Adrenal gland (tissue), 12 donors: ENCODE data around the gene PDGFC. TPM values are rescaled to one million over a fixed set of nuclear protein-coding genes. Genes with fewer than 3 reads are reported as not detected.

ENCODE experiments used
- DNase-seq, 7 donors: peaks; one replicate each; pipeline ENCODE4 v3.0.0-alpha.2; 2019 to 2020
- H3K27ac ChIP-seq, 5 donors: fragments of 200-600 bp; sonication (generic) in 4 of 5; 1 replicate in 3 of 5; 2 replicates in 2 of 5; pipeline versions ENCODE4 v1.5.1 to v1.8.0; 2016 to 2020; ENCODE audit warnings: mild to moderate bottlenecking in 1 of 5
- H3K27me3 ChIP-seq: fragments of 200-600 bp; 2 replicates; pipeline ENCODE4 v1.8.0; 2021
- H3K36me3 ChIP-seq, 2 donors: fragments of 200-600 bp; replicated peaks in 1 of 2; 1 replicate in 1 of 2; 2 replicates in 1 of 2; pipeline versions ENCODE4 v1.5.1 to v1.8.0; 2018 to 2022
- H3K4me1 ChIP-seq, 2 donors: fragments of 200-600 bp; replicated peaks in 1 of 2; 1 replicate in 1 of 2; 2 replicates in 1 of 2; pipeline versions ENCODE4 v1.5.1 to v1.8.0; 2018 to 2021
- H3K4me3 ChIP-seq, 4 donors: fragments of 200-600 bp; sonication (generic) in 3 of 4; one replicate each; pipeline ENCODE4 v1.5.1; 2016 to 2018
- H3K9me3 ChIP-seq, 3 donors: fragments of 200-600 bp; sonication (generic) in 1 of 3; replicated peaks in 1 of 3; 1 replicate in 2 of 3; 2 replicates in 1 of 3; pipeline versions ENCODE4 v1.5.1 to v1.8.0; 2016 to 2021
- CTCF ChIP-seq, 6 experiments: fragments of 450-650 bp in 4 of 6; fragments of 200-600 bp in 2 of 6; sonication (generic) in 1 of 6; IDR thresholded peaks; 1 replicate in 5 of 6; 2 replicates in 1 of 6; pipeline versions ENCODE4 v1.5.1 to v1.8.0; 2016 to 2021; ENCODE audit warnings: antibody characterized with exemption in 6 of 6, mild to moderate bottlenecking in 2 of 6, moderate library complexity in 1 of 6
- POLR2A ChIP-seq, 2 donors: fragments of 450-650 bp; IDR thresholded peaks; one replicate each; pipeline ENCODE4 v1.6.1; 2017; ENCODE audit warnings: antibody characterized with exemption in 2 of 2, mild to moderate bottlenecking in 2 of 2, moderate library complexity in 1 of 2
- WGBS, 4 donors: extraction: QIAGEN DNeasy Blood & Tissue Kit in 2 of 4; methylation state at CpG; one replicate each; pipeline versions ENCODE4 v1.1.5 to v1.1.7; 2013 to 2017; 5-methylcytosine and 5-hydroxymethylcytosine counted together
- intact Hi-C, 2 donors: fragments of 100-400 bp; cut with DNase I; formaldehyde crosslinking; loops; one replicate each; pipeline versions ENCODE4 v1.14.1 to v1.15.0; 2022 to 2023
- polyA plus RNA-seq, 3 donors: library from polyadenylated mRNA; stranded (reverse); fragments of 200-250 nt in 2 of 3; fragments of 350-450 nt in 1 of 3; fragmentation: Illumina TruSeq in 1 of 3; extraction: RNeasy Lipid Tissue Mini Kit (QIAGEN cat#74804) in 1 of 3; gene quantifications; one replicate each; pipeline ENCODE4 v1.2.3, GENCODE V29; 2013 to 2014
- total RNA-seq, 9 donors: library from RNA; depleted of rRNA in 4 of 9; stranded (reverse); fragments of >200 nt in 4 of 9; fragments of 120-200 nt in 1 of 9; fragmentation: NEBNext Ultra II Directional in 1 of 9; extraction: Animal tissue kit (Norgen Biotek cat#: 25700) in 1 of 9; gene quantifications; one replicate each; pipeline versions ENCODE4 v1.1.0 to v1.2.4, GENCODE V29; 2013 to 2023
- donor health status: healthy with polysubstance abuse.
- donor health status: Bipolar disorder and iron deficiency.
- donor health status: DM: yes; HTN: yes; CAD: no.
- donor health status: DM: no; HTN: no; CAD: no.
- donor health status: DM: no; HTN: no; CAD: no.
- donor health status: DM: yes; HTN: yes; CAD: no.

PDGFC gene
- total and polyA plus RNA-seq, 12 donors, result 6.0 to 77.2 (median 45.4) TPM

GRCh38 chr4:156830351-156830750 is 141.2 kb downstream of the PDGFC start:
- H3K27ac ChIP-seq, result no peak overlapping the region
- intact Hi-C loops, result no loop called here
- 85 to 92% (median 90%) methylated on average over 4 of the region's 4 CpGs for WGBS, 4 donors

GRCh38 chr4:156829201-156829873 is 142.3 kb downstream of the PDGFC start:
- DNase-seq, result peak; percentile 41 to 76 (median 60)
- H3K27me3 ChIP-seq, result no peaks in the 10 kb centered on the region
- peaks cover 3 to 39% of the 10 kb centered on the region in 2 donors for H3K4me1 ChIP-seq
- no peak for TF ChIP-seq POLR2A (IDR thresholded peaks at IDR 0.05)
- no peak for TF ChIP-seq CTCF (IDR thresholded peaks at IDR 0.05)
- H3K4me3 ChIP-seq, result peak overlapping the region in 1 of 4 donors; percentile 41
- H3K36me3 ChIP-seq, result no peaks in the 10 kb centered on the region
- H3K9me3 ChIP-seq, result no peaks in the 10 kb centered on the region
- peak overlapping the region in 3 of 5 donors; percentile 41 to 66 (median 58) for H3K27ac ChIP-seq
- intact Hi-C loops, result no loop called here
- WGBS, 4 donors, result 44 to 51% (median 47%) methylated on average over 4 of the region's 4 CpGs

More at GRCh38 chr4:156830351-156830750, 141.2 kb downstream of the PDGFC start:
- TF ChIP-seq CTCF (IDR thresholded peaks at IDR 0.05) (no peak), POLR2A (IDR thresholded peaks at IDR 0.05) (no peak)
- H3K36me3 ChIP-seq, result no peaks in the 10 kb centered on the region
- no peaks in the 10 kb centered on the region for H3K9me3 ChIP-seq
- H3K27me3 ChIP-seq, result no peaks in the 10 kb centered on the region
- DNase-seq, result peak in 2 of 7 donors; percentile 23 to 31
- peaks cover 3 to 44% of the 10 kb centered on the region in 2 donors for H3K4me1 ChIP-seq
- H3K4me3 ChIP-seq, result no peak overlapping the region

GRCh38 chr4:156827519-156827918 is 144.1 kb downstream of the PDGFC start:
- H3K36me3 ChIP-seq, result no peaks in the 10 kb centered on the region
- no peak for DNase-seq
- WGBS, 4 donors, result 69 to 93% (median 92%) methylated on average over 2 of the region's 2 CpGs

GRCh38 chr4:156825074-156825473 is 146.5 kb downstream of the PDGFC start:
- WGBS, 4 donors, result 85 to 95% (median 90%) methylated on average over 4 of the region's 4 CpGs
- TF ChIP-seq POLR2A (IDR thresholded peaks at IDR 0.05), result no peak
- TF ChIP-seq CTCF (IDR thresholded peaks at IDR 0.05), result no peak
- DNase-seq, result no peak
- H3K27ac ChIP-seq, result no peak overlapping the region
- no peak overlapping the region for H3K4me3 ChIP-seq
- no peaks in the 10 kb centered on the region for H3K9me3 ChIP-seq
- H3K36me3 ChIP-seq, result no peaks in the 10 kb centered on the region
- peaks cover 0 to 16% of the 10 kb centered on the region in 2 donors for H3K4me1 ChIP-seq
- intact Hi-C loops, result no loop called here
- no peaks in the 10 kb centered on the region for H3K27me3 ChIP-seq

More at GRCh38 chr4:156827519-156827918, 144.1 kb downstream of the PDGFC start:
- no peak for TF ChIP-seq CTCF (IDR thresholded peaks at IDR 0.05)
- no peak for TF ChIP-seq POLR2A (IDR thresholded peaks at IDR 0.05)
- intact Hi-C loops, result no loop called here
- no peaks in the 10 kb centered on the region for H3K27me3 ChIP-seq
- no peak overlapping the region for H3K27ac ChIP-seq
- H3K4me1 ChIP-seq, result peaks cover 0 to 21% of the 10 kb centered on the region in 2 donors
- H3K9me3 ChIP-seq, result no peaks in the 10 kb centered on the region
- no peak overlapping the region for H3K4me3 ChIP-seq
